Body of pancreas (tissue), 4 donors: ENCODE results near the gene SLC23A2.

ENCODE experiments used
- CTCF ChIP-seq, 7 experiments: fragments of 450-650 bp in 4 of 7; fragments of 200-600 bp in 3 of 7; sonication (generic) in 3 of 7; IDR thresholded peaks; one replicate each; pipeline ENCODE4 v1.5.1; 2016 to 2019; ENCODE audit warnings: antibody characterized with exemption in 7 of 7
- POLR2A ChIP-seq, 3 donors: fragments of 450-650 bp; IDR thresholded peaks; one replicate each; pipeline ENCODE4 v1.6.1; 2016; ENCODE audit warnings: antibody characterized with exemption in 3 of 3, mild to moderate bottlenecking in 2 of 3

DNA sequence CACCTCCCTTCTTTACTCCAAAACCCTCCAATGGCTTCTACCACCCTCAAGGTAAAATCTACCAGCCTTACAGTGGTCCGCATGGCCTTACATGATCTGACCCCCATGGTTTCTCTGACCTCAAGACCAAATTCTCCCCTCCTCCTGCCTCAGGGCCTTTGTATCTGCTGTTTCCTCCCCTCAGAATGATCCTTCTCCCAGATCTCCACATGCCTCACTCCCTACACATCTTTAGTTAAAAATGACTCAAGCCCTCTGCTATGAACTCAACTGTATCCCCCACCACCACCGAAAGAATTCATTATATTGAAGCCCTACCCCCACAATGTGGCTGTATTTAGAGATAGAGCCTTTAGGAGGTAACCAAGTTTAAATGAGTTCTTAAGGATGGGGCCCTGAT is 4.1 kb downstream of the SLC23A2 start:
- TF ChIP-seq CTCF (IDR thresholded peaks at IDR 0.05) (no peak), POLR2A (IDR thresholded peaks at IDR 0.05) (no peak)
